CD8-positive, alpha-beta memory T cell (primary cell): ENCODE measurements around the gene ZCCHC2. TPM values are rescaled to one million over a fixed set of nuclear protein-coding genes. Genes with fewer than 3 reads are reported as not detected.
A peak's percentile ranks its signal among the peaks of the same experiment; 100 is the strongest.

Source experiments
- CTCF ChIA-PET: fragments of 350-600 bp; sonication (Branson Sonifier 250); formaldehyde crosslinking; loops from one replicate; lab custom pipeline; 2021; ENCODE audit warnings: antibody characterized with exemption; lab: Charles Lee
- POLR2A ChIA-PET: fragments of 350-600 bp; sonication (Branson Sonifier 250); formaldehyde crosslinking; loops from one replicate; lab custom pipeline; 2021; ENCODE audit warnings: antibody characterized with exemption; lab: Charles Lee
- DNase-seq, 5 donors: peaks; one replicate each; pipeline versions ENCODE4 v3.0.0 to v3.0.0-alpha.2; 2020 to 2022; ENCODE audit warnings: mixed read lengths in 1 of 5
- H3K27ac ChIP-seq: one replicate; pipeline ENCODE4 v1.7.0; 2013; ENCODE audit warnings: low read depth, mild to moderate bottlenecking, low read length, moderate library complexity
- H3K27me3 ChIP-seq: 2 replicates; pipeline ENCODE4 v1.7.0; 2013; ENCODE audit warnings: low read length, mild to moderate bottlenecking; ENCODE audit not compliant: insufficient read depth, poor library complexity, severe bottlenecking
- H3K36me3 ChIP-seq: 2 replicates; pipeline ENCODE4 v1.7.0; 2013; ENCODE audit warnings: mild to moderate bottlenecking, low read length, moderate library complexity; ENCODE audit not compliant: insufficient read depth
- H3K4me1 ChIP-seq: 2 replicates; pipeline ENCODE4 v1.7.0; 2013; ENCODE audit warnings: mild to moderate bottlenecking, low read length, moderate library complexity; ENCODE audit not compliant: insufficient read depth
- H3K4me3 ChIP-seq: 2 replicates; pipeline ENCODE4 v1.7.0; 2013; ENCODE audit warnings: mild to moderate bottlenecking, low read length
- H3K9me3 ChIP-seq: 2 replicates; pipeline ENCODE4 v1.7.0; 2013; ENCODE audit warnings: mild to moderate bottlenecking, low read length
- H3K27ac Mint-ChIP-seq, 8 donors: one replicate each; pipeline ENCODE4 v1.8.0; 2020 to 2021; ENCODE audit warnings: mixed read lengths in 8 of 8, mild to moderate bottlenecking in 6 of 8, inconsistent platforms in 3 of 8, moderate library complexity in 3 of 8
- H3K27me3 Mint-ChIP-seq, 2 donors: one replicate each; pipeline ENCODE4 v1.8.0; 2020 to 2021; ENCODE audit warnings: mixed read lengths in 2 of 2, mild to moderate bottlenecking in 1 of 2, moderate library complexity in 1 of 2
- H3K36me3 Mint-ChIP-seq, 3 donors: one replicate each; pipeline ENCODE4 v1.8.0; 2020 to 2021; ENCODE audit warnings: mixed read lengths in 3 of 3, inconsistent platforms in 1 of 3, mild to moderate bottlenecking in 1 of 3
- H3K4me1 Mint-ChIP-seq, 3 donors: one replicate each; pipeline ENCODE4 v1.8.0; 2020 to 2021; ENCODE audit warnings: mixed read lengths in 3 of 3, inconsistent platforms in 1 of 3, mild to moderate bottlenecking in 1 of 3
- H3K4me3 Mint-ChIP-seq, 7 donors: one replicate each; pipeline ENCODE4 v1.8.0; 2020 to 2021; ENCODE audit warnings: mixed read lengths in 7 of 7, mild to moderate bottlenecking in 6 of 7, moderate library complexity in 4 of 7, inconsistent platforms in 2 of 7
- H3K9me3 Mint-ChIP-seq, 5 donors: one replicate each; pipeline ENCODE4 v1.8.0; 2020 to 2022; ENCODE audit warnings: mixed read lengths in 5 of 5, mild to moderate bottlenecking in 3 of 5, moderate library complexity in 2 of 5, inconsistent platforms in 1 of 5
- polyA plus RNA-seq: library from polyadenylated mRNA; unstranded; fragments of 300-500 nt; fragmentation: Illumina TruSeq; gene quantifications from one replicate; pipeline ENCODE4 v1.2.3, GENCODE V29; 2021
- total RNA-seq, 2 experiments: library from RNA; stranded (reverse); gene quantifications; one replicate each; pipeline ENCODE4 v1.2.3, GENCODE V29; 2021

ZCCHC2 gene
- total and polyA plus RNA-seq, 3 experiments from 2014 or later, result 2.9 to 37.9 (median 36.4) TPM

DNA sequence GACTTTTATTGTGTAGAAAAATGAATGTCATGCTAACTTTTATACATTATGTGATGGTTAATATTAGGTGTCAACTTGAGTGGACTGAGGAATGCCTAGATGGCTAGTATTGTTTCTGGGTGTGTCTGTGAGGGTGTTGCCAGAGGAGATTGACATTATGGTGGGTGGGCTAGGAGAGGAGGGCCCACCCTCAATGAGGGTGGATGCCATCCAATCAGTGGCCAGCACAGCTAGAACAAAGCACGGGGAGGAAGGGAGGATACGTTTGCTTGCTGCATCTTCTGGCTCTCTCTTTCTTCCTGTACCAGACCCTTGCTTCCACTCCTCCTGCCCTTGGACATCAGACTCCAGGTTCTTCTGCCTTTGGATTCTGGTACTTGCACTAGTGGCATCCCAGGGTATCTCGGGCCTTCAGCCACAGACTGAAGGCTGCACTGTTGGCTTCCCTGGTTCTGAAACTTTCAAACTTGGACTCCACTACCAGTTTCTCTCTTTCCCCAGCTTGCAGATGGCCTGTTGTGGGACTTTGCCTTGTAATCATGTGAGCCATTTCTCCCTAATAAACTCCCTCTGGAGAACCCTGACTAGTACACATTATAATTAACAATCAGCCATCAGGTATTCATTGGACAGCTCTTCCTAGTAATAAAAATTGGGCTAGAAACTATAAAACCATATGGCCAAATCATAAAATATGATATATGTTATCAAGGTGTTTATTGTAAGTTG, 31.7 kb upstream of the ZCCHC2 start:
- POLR2A ChIA-PET, result no interaction called here
- Mint-ChIP-seq H3K4me1 (no peaks in the 10 kb centered on the region), H3K27ac (no peak overlapping the region)

DNA sequence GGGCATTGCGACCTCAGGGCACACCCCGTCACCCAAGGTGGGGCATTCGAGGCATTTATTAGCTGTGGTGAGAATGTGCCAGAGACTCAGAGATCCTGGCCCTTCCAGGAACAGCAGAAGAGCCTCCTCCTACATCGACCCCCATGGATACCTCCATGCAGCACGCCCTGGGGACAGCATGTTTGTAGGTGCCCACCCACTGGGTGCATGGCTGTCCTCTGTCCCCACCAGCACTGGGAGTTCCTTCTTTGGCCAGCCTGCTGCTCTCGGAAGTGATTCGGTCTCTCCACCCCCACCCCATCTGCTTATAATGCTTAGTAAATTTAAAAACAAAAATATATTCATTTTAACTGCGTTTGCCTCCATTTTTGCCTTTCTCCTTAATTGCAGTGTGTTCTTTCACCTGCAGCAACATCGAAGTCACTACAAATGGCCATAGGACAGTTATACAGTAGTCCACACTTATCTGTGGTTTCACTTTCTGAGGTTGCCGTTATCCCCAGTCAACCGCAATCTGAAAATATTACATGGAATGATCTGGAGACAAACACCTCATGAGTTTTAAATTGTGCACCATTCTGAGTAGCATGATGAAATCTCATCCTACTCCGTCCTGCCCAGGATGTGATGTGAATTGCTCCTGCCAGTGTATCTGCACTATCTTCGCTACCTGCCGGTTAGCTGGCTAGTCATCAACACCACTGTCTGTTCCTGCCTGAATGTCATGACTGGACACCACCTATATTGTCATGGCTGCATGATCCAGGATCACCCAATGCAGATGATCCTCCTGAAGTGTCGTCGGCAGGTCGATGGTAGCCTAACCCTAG, 29.6 kb upstream of the ZCCHC2 start:
- ChIA-PET POLR2A (no interaction called here), CTCF (no interaction called here)
- Histone ChIP-seq H3K4me1 (no peaks in the 10 kb centered on the region), H3K27me3 (no peaks in the 10 kb centered on the region), H3K36me3 (no peaks in the 10 kb centered on the region), H3K4me3 (no peak overlapping the region), H3K27ac (no peak overlapping the region), H3K9me3 (no peaks in the 10 kb centered on the region)
- H3K36me3 Mint-ChIP-seq, result no peaks in the 10 kb centered on the region
- DNase-seq, result no peak
- H3K4me3 Mint-ChIP-seq, result no peak overlapping the region
- H3K27ac Mint-ChIP-seq, result no peak overlapping the region
- H3K9me3 Mint-ChIP-seq, result no peaks in the 10 kb centered on the region
- H3K4me1 Mint-ChIP-seq, result no peaks in the 10 kb centered on the region
- peaks cover 17 to 39% of the 10 kb centered on the region in 2 donors for H3K27me3 Mint-ChIP-seq

More for the DNA sequence above, 31.7 kb upstream of the ZCCHC2 start:
- Histone ChIP-seq H3K27me3 (no peaks in the 10 kb centered on the region), H3K4me1 (no peaks in the 10 kb centered on the region), H3K9me3 (no peaks in the 10 kb centered on the region), H3K27ac (no peak overlapping the region), H3K4me3 (no peak overlapping the region), H3K36me3 (no peaks in the 10 kb centered on the region)
- Mint-ChIP-seq H3K4me3 (no peak overlapping the region), H3K36me3 (no peaks in the 10 kb centered on the region), H3K27me3 (peaks cover 17 to 49% of the 10 kb centered on the region in 2 donors), H3K9me3 (no peaks in the 10 kb centered on the region)
- CTCF ChIA-PET, result no interaction called here
- no peak for DNase-seq

GRCh38 chr18:62494764-62495163, 28.1 kb upstream of the ZCCHC2 start:
- POLR2A ChIA-PET, result no interaction called here
- no peak overlapping the region for H3K4me3 ChIP-seq
- CTCF ChIA-PET, result no interaction called here
- Mint-ChIP-seq H3K4me3 (no peak overlapping the region), H3K36me3 (no peaks in the 10 kb centered on the region), H3K9me3 (no peaks in the 10 kb centered on the region), H3K27me3 (peaks cover 17 to 36% of the 10 kb centered on the region in 2 donors), H3K27ac (peak overlapping the region in 1 of 8 donors; percentile 9), H3K4me1 (no peaks in the 10 kb centered on the region)
- DNase-seq, result no peak
- no peaks in the 10 kb centered on the region for H3K27me3 ChIP-seq
- no peaks in the 10 kb centered on the region for H3K4me1 ChIP-seq
- H3K9me3 ChIP-seq, result no peaks in the 10 kb centered on the region
- H3K36me3 ChIP-seq, result no peaks in the 10 kb centered on the region
- H3K27ac ChIP-seq, result no peak overlapping the region

GRCh38 chr18:62496262-62496661, 26.6 kb upstream of the ZCCHC2 start:
- Histone ChIP-seq H3K4me1 (no peaks in the 10 kb centered on the region), H3K4me3 (no peak overlapping the region), H3K27ac (no peak overlapping the region), H3K36me3 (no peaks in the 10 kb centered on the region), H3K9me3 (no peaks in the 10 kb centered on the region), H3K27me3 (no peaks in the 10 kb centered on the region)
- ChIA-PET POLR2A (no interaction called here), CTCF (no interaction called here)
- H3K36me3 Mint-ChIP-seq, result no peaks in the 10 kb centered on the region
- peaks cover 15 to 28% of the 10 kb centered on the region in 2 donors for H3K27me3 Mint-ChIP-seq
- H3K9me3 Mint-ChIP-seq, result no peaks in the 10 kb centered on the region
- no peak overlapping the region for H3K4me3 Mint-ChIP-seq
- no peaks in the 10 kb centered on the region for H3K4me1 Mint-ChIP-seq
- no peak for DNase-seq
- no peak overlapping the region for H3K27ac Mint-ChIP-seq

DNA sequence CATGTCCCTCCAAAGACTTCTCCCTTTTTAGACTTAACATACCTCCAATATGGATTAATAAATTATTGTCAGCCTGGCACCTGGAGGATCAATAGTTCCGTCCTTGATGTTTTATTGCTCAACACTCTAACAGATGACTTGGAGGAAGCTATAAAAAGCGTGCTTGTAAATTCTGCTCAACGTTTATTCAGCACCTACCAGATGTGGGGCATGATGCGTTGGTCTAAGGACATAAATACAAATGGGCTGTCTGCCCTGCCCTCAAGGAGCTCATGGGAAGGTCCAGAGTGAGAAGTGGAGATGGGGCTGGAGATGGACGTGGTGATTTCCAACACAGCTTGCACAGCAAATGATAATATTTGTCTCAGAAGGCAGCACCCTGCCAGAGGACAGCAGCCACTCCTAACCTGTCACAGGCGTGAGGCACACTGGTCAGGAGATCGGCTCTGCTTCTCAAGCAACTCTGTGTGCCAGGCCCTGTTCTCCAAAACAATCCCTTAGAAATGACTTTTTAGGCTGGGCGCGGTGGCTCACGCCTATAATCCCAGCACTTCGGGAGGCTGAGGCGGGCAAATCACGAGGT, 25.5 kb upstream of the ZCCHC2 start:
- ChIA-PET POLR2A (no interaction called here), CTCF (no interaction called here)
- Histone ChIP-seq H3K27ac (no peak overlapping the region), H3K4me1 (no peaks in the 10 kb centered on the region), H3K9me3 (no peaks in the 10 kb centered on the region), H3K4me3 (no peak overlapping the region), H3K36me3 (no peaks in the 10 kb centered on the region), H3K27me3 (no peaks in the 10 kb centered on the region)
- Mint-ChIP-seq H3K27ac (no peak overlapping the region), H3K4me1 (no peaks in the 10 kb centered on the region), H3K9me3 (no peaks in the 10 kb centered on the region), H3K36me3 (no peaks in the 10 kb centered on the region), H3K4me3 (no peak overlapping the region), H3K27me3 (peaks cover 15 to 20% of the 10 kb centered on the region in 2 donors)
- DNase-seq, result no peak

DNA sequence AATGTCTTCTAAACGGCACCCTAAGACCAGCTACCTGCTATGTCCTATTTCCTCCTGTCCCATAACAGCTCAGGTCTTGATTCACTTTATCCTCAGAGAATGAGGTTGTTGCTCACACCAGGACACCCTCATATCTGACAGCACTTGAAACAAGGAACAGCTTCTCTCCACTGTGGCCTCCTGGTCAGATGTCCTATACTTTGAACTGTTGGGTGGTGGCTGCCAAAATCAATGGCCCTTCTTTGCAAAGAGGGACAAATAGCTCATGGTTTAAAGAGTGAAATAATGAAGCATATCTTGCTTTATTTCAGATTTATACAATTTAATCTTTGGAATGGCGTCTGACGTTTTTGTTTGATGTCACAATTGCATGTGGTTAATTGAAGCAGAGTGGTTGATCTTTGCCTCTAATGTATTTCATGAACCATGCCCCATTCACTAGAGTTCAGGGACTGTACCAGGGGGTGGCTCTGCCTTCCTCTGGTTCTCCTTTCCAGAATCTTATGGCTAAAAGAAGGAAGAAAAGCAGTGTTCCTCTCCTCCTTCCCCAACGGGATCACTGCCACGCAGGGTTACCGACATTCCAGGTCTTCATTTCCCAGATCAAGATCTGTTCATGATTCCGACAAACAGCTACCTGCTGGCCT, 24.1 kb upstream of the ZCCHC2 start:
- Histone ChIP-seq H3K27ac (no peak overlapping the region), H3K4me3 (no peak overlapping the region), H3K9me3 (no peaks in the 10 kb centered on the region), H3K36me3 (no peaks in the 10 kb centered on the region), H3K27me3 (no peaks in the 10 kb centered on the region), H3K4me1 (no peaks in the 10 kb centered on the region)
- peaks cover 5 to 10% of the 10 kb centered on the region in 2 donors for H3K27me3 Mint-ChIP-seq
- CTCF ChIA-PET, result no interaction called here
- H3K36me3 Mint-ChIP-seq, result peaks cover 0 to 3% (median 0%) of the 10 kb centered on the region in 3 donors
- no peak overlapping the region for H3K27ac Mint-ChIP-seq
- H3K4me1 Mint-ChIP-seq, result no peaks in the 10 kb centered on the region
- DNase-seq, result no peak
- POLR2A ChIA-PET, result no interaction called here
- no peak overlapping the region for H3K4me3 Mint-ChIP-seq
- H3K9me3 Mint-ChIP-seq, result no peaks in the 10 kb centered on the region

GRCh38 chr18:62499263-62499650, 23.6 kb upstream of the ZCCHC2 start:
- Histone ChIP-seq H3K9me3 (no peaks in the 10 kb centered on the region), H3K4me3 (no peak overlapping the region), H3K27me3 (no peaks in the 10 kb centered on the region), H3K36me3 (no peaks in the 10 kb centered on the region), H3K27ac (no peak overlapping the region), H3K4me1 (no peaks in the 10 kb centered on the region)
- Mint-ChIP-seq H3K4me3 (no peak overlapping the region), H3K27me3 (peaks cover 5 to 8% of the 10 kb centered on the region in 2 donors), H3K4me1 (no peaks in the 10 kb centered on the region), H3K27ac (no peak overlapping the region), H3K36me3 (peaks cover 0 to 3% (median 0%) of the 10 kb centered on the region in 3 donors), H3K9me3 (no peaks in the 10 kb centered on the region)
- DNase-seq, result no peak
- ChIA-PET CTCF (no interaction called here), POLR2A (no interaction called here)

DNA sequence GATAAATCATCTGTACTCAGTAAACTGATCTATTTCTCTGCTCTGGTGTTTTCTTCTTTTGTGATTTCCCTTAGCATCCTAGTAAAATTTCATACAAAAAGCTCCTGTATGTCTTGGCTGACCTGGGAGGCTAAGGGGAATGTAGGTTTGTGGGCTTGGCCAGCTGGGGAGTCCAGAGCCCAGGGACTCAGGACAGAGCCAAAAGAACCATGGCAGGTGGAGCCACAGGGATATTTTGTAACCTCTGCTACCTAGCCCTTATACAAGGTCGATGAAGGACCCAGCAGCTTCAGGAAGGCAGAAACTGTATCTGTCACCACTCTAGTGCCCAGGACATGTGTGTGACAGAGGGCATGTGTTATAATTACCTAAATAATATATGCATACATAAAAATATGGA, 22.7 kb upstream of the ZCCHC2 start:
- H3K27me3 ChIP-seq, result no peaks in the 10 kb centered on the region
- no peaks in the 10 kb centered on the region for H3K9me3 ChIP-seq
- H3K27ac Mint-ChIP-seq, result peak overlapping the region in 1 of 8 donors; percentile 17
- H3K4me1 ChIP-seq, result peaks cover 4% of the 10 kb centered on the region
- ChIA-PET CTCF (no interaction called here), POLR2A (no interaction called here)
- peaks cover 0 to 3% (median 0%) of the 10 kb centered on the region in 3 donors for H3K36me3 Mint-ChIP-seq
- no peaks in the 10 kb centered on the region for H3K36me3 ChIP-seq
- no peak overlapping the region for H3K4me3 Mint-ChIP-seq
- no peak overlapping the region for H3K4me3 ChIP-seq
- H3K27me3 Mint-ChIP-seq, result no peaks in the 10 kb centered on the region
- H3K27ac ChIP-seq, result no peak overlapping the region
- no peaks in the 10 kb centered on the region for H3K9me3 Mint-ChIP-seq
- no peak for DNase-seq
- peaks cover 0 to 3% (median 1%) of the 10 kb centered on the region in 3 donors for H3K4me1 Mint-ChIP-seq
